Right lobe of liver (tissue), 4 donors: Measurements from ENCODE around the gene MTIF2.
"Not testable (repeated sequence)": the region's sequence is repeated elsewhere in the genome, so short reads cannot be mapped to it uniquely, and the experiment has no call there.

Experiments
- POLR2A ChIP-seq: fragments of 450-650 bp; IDR thresholded peaks from one replicate; pipeline ENCODE4 v1.6.1; 2017; ENCODE audit warnings: antibody characterized with exemption, mild to moderate bottlenecking
- TF ChIP-seq, protein P1 (sequence below), 4 donors: fragments of 200-600 bp in 3 of 4; fragments of 450-650 bp in 1 of 4; IDR thresholded peaks; one replicate each; pipeline versions ENCODE4 v1.5.1 to v1.8.0; 2016 to 2022; ENCODE audit warnings: antibody characterized with exemption in 4 of 4, mild to moderate bottlenecking in 2 of 4
- donor health status: DM: no; HTN: no; CAD: no.
- donor health status: DM: no; HTN: no; CAD: no.
- donor health status: DM: no; HTN: yes; CAD: no.

GRCh38 chr2:55186837-55187236 is 82.2 kb downstream of the MTIF2 start:
- TF ChIP-seq, protein P1, sequence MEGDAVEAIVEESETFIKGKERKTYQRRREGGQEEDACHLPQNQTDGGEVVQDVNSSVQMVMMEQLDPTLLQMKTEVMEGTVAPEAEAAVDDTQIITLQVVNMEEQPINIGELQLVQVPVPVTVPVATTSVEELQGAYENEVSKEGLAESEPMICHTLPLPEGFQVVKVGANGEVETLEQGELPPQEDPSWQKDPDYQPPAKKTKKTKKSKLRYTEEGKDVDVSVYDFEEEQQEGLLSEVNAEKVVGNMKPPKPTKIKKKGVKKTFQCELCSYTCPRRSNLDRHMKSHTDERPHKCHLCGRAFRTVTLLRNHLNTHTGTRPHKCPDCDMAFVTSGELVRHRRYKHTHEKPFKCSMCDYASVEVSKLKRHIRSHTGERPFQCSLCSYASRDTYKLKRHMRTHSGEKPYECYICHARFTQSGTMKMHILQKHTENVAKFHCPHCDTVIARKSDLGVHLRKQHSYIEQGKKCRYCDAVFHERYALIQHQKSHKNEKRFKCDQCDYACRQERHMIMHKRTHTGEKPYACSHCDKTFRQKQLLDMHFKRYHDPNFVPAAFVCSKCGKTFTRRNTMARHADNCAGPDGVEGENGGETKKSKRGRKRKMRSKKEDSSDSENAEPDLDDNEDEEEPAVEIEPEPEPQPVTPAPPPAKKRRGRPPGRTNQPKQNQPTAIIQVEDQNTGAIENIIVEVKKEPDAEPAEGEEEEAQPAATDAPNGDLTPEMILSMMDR (IDR thresholded peaks at IDR 0.05): not testable (repeated sequence)
- not testable (repeated sequence) for TF ChIP-seq POLR2A
